GM18951 (cell line): ENCODE results near the gene DGKA.

Experiments used
- POLR2A ChIP-seq: IDR thresholded peaks from 4 replicates; pipeline ENCODE4 v1.6.1; 2011; ENCODE audit warnings: mild to moderate bottlenecking; ENCODE audit not compliant: insufficient read length, insufficient read depth; ENCODE audit errors: extremely low read depth
- in situ Hi-C: fragments of 300-500 bp; cut with MboI; formaldehyde crosslinking; loops from one replicate; pipeline ENCODE4 v1.12.0; 2022; ENCODE audit warnings: low sequenced_read_pairs, mixed read lengths, inconsistent platforms; ENCODE audit not compliant: unreplicated experiment

Gene DGKA

DNA sequence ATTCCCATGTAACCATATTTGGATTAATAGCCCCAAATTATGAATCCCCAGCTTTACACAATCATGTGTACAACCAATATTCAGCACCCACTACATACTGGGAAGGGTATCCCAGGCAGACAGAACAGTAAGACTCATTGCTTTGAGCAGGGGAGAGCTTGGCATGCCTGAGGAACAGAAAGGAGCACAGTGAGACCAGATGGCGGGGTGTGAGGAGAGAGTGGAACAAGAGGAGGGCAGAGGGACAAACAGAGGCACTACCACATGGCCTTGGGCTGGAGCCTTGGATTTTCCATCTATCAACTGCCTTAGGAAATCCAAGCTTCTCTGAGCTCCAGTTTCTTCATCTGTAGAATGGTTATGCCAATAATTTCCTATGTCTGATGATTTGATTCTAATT is 3.8 kb downstream of the DGKA start:
- TF ChIP-seq POLR2A, result no peak
- in situ Hi-C loops, result no loop called here

DNA sequence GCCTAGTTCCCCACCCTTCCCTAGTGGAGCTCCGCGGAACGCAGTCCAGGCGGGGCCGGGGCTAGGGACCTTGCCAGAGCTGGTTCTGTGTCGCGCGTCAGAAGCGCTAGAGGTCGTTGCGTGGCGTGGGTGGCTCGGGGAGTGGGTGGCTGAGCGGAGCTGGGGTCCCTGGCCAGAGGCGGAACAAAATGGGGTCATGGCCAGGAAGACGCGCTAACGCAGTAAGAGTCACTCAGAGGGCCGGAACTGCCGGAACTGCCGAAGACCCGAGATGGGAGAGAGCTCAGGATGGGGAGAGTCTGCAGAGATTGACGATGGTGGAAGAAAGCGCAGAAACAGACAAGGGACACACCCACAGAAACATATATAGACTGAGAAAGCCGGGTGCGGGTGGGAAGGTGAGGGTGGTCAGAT is 4.8 kb downstream of the DGKA start:
- in situ Hi-C loops, result no loop called here

DNA sequence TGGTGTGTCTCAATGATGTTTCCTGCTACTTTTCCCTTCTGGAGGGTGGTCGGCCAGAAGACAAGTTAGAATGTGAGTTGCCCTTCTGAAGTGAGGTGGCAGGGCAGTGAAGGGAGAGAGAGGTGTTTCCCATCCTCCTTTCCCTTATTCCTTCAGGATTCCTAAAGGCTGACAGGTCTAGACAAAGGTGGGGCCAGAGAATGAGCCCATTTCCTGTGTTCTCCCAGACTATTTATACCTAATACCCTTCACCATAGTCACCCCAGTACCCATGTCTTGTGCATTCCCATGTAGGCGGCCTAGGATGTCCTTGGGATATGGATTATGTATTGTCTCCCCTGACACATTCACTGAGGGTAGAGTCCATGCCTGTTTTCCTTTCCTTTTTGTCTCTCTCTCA is 7.0 kb downstream of the DGKA start:
- in situ Hi-C loops, result no loop called here
- no peak for TF ChIP-seq POLR2A

More for the DNA sequence above, 4.8 kb downstream of the DGKA start:
- TF ChIP-seq POLR2A, result no peak

DNA sequence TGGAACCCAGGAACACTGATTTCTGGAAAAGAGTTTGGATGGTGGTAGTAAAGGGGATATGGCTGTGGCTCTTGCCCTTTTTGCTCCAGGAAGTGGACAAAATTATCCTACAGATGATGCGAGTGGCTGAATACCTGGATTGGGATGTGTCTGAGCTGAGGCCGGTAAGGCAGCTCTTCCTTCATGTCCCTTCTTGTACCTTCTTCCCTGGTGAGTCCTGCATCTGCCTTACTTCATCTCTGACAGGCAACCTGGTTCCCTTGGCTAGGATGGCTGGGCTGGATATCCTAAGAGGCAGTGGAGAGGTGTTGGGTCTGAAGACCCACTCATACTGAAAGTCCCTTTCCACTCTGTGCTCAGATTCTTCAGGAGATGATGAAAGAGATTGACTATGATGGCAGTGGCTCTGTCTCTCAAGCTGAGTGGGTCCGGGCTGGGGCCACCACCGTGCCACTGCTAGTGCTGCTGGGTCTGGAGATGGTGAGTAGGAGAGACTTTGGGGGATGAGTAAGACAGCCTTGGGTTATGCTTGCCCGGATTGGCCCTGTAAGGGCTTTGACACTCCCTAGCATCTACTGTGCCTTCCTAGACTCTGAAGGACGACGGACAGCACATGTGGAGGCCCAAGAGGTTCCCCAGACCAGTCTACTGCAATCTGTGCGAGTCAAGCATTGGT is 8.0 kb downstream of the DGKA start:
- TF ChIP-seq POLR2A, result no peak
- in situ Hi-C loops, result no loop called here

DNA sequence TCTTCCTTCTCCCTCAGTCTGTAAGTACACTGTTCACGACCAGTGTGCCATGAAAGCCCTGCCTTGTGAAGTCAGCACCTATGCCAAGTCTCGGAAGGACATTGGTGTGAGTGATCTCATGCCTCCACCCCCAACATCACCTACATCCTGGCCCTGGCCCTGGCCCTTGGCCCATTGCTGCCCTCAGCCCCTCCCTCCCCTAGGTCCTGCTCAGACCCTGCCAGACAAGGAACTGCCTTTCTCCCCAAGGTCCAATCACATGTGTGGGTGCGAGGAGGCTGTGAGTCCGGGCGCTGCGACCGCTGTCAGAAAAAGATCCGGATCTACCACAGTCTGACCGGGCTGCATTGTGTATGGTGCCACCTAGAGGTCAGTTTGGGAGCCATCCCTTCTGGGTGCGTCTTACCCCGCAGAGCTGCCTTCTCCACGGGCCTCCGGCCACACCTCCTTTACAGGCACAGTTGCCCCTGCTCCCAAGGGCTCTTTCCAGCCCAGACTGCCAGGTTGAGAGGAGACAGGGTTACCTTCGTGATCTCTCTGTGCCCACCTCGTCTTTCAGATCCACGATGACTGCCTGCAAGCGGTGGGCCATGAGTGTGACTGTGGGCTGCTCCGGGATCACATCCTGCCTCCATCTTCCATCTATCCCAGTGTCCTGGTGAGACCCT is 9.2 kb downstream of the DGKA start:
- in situ Hi-C loops, result loop anchor here (10.0 kb wide), 1 partner anchor 195 kb away; the partner anchor contains the start of gene GDF11
- TF ChIP-seq POLR2A, result no peak

DNA sequence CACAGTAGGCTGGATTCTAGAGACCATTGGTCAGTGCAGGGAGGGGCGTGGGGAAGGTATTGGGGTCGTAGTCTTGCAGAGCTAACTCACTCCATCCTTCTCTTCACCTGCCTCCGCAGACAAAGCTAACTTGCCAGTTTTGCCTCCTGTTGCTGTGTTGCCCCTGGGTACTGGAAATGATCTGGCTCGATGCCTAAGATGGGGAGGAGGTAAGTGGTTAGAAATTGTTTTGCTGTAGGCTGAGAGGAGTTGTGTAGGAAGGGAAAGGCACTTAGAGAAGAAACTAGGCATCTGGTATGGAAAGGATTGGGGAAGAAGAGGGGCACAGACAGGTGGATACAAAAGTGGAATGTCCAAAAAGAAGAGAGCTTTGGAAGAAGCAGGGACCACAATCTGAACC is 11.1 kb downstream of the DGKA start:
- TF ChIP-seq POLR2A, result no peak
- in situ Hi-C loops, result loop anchor here (10.0 kb wide), 1 partner anchor 197 kb away; the partner anchor contains the start of gene GDF11

DNA sequence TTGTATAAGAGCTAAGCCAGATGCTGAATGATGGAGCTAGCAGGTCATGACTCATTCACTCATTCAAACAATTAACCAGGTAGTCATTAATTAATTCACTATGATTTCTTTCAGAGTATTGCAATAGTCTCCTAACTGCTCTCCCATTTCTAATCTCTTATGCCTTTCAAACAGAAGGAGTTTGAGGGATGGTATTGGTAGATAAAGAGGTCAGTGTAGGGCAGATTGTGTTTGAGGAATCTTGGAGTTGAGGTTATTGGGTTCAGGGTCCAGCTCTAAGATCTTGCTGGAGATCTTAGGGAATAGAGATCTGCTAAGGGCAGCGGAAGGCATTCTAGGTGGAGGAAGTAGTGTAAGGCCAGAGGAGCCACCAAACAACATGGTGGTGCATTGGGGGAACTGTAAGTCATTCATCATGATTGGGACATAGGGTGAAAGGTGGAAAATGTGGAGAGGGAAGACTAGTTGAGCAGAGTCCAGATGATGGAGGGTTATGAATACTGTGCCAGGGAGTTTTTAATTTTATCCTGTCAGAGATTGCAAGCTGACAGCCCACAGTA is 11.7 kb downstream of the DGKA start:
- in situ Hi-C loops, result loop anchor here (10.0 kb wide), 1 partner anchor 198 kb away; the partner anchor contains the start of gene GDF11
- no peak for TF ChIP-seq POLR2A

DNA sequence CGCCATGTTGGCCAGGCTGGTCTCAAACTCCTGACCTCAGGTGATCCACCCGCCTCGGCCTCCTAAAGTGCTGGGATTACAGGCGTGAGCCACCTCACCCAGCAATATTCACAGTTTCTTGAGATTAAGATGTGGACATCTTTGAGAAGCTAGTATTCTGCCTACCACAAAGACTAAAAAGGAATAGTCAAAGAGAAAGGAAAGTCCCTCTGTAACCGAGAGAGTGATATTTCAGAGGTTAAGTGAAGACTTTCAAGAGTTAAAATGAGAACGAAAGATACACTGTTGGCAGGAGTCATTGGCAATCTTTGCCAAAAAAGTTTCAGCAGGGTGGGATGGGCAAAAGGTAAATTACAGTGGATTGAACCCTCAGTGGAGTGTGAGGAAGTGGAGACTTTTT is 15.6 kb downstream of the DGKA start:
- no peak for TF ChIP-seq POLR2A
- in situ Hi-C loops, result loop anchor here (10.0 kb wide), 1 partner anchor 202 kb away; the partner anchor contains the start of gene GDF11

DNA sequence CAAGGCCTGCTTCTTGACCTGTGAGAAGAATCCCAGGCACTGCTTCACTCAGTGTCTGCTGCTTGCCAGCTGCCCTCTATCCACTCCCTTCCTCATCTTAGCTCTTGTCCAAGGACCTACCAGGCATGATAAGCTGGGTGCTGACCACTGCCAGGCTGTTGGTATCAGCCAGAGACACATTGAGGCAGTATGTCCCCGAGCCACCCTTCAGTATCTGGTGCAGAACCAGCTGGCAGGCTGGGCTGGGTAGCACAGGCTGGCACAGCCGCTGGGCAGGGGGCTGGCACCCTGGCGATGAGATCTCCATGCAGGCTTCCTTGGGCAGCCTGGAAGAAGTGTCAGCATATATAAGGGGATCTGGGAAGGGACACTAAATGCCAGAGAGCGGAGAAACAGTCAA is 24.4 kb downstream of the DGKA start:
- in situ Hi-C loops, result no loop called here
- TF ChIP-seq POLR2A, result no peak

DNA sequence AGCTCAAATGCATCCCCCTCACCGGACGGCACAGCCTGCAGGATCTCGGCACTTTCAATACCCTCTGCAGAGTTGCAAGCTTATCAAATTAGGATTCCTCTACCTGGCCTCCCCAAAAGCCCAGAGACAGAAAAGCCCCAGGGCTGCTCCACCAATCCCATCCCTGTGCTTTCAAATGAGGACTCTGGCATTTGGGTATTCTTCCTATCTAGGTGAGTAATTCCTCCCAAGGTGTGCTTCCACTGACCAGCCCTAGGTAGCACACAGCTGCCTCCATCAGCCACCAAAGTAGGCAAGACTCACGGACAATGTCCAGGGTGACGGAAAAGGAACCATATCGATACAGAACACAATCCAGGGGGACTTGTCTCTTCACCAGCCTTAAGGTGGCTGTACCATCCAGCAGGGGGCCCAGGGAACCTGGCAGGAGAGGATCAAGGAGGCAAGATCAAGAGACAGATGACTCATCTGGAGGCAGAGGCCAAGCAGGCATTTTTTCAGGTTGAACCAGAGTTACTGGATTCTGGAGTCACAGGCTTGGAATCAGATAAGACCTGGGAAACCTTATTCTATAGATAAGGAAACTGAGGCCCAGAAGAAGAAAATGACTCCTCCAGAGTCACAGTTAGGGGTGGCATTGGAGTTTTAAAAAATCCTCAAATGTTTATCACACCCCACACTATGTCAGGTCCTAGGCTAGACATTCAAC is 25.0 kb downstream of the DGKA start:
- no peak for TF ChIP-seq POLR2A
- in situ Hi-C loops, result no loop called here

DNA sequence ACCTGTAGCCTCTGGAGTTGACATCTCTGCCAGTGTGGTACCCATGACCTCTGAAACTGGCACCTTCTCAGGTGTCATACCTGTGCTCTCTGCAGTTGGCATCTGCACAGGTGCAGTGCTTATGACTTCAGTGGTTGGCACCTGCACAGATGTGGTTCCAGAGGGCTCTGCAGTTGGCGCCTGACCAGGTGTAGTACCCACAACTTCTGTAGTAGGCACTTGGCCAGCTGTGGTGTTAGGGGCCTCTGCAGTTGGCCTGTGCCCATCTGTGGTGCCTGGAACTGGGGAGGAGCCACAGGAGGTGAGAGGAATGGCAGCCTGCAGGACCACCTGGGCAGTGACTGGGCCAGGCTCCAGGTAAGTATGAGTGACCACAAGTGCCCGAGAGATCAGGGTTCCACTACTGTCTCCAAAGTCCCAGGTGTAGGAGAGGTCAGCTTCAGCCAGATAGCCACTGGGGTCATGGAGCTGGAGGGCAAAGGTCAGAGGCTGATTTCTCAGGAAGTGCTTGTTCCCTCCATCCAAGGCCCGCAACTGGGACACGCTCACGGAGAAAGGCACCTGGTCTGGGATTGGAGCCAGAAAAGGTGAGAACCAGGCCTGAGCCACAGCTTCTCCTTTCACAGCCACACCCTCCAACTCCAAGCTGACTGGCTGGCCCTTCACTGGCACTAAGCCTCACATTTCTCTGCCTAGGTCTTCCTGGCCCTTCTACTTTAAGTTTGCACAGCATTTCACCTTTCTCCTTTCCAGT is 26.3 kb downstream of the DGKA start:
- TF ChIP-seq POLR2A, result no peak
- in situ Hi-C loops, result no loop called here

DNA sequence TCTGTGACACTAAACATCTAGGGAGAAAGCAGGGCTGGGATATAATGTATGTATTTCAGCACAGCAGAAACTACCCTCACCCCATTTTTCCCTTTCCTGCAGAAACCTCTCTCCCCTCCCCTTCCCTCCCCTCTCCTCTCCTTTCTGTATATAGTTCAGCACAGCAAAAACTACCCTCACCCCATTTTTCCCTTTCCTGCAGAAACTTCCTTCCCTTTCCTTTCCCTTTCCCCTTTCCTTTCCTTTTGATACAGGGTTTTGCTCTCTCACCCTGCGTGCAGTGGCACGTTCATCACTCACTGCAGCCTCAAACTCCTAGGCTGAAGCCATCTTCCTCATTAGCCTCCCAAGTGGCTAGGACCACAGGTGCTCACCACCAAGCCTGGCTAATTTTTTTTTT is 32.8 kb downstream of the DGKA start:
- in situ Hi-C loops, result no loop called here
- TF ChIP-seq POLR2A, result no peak

DNA sequence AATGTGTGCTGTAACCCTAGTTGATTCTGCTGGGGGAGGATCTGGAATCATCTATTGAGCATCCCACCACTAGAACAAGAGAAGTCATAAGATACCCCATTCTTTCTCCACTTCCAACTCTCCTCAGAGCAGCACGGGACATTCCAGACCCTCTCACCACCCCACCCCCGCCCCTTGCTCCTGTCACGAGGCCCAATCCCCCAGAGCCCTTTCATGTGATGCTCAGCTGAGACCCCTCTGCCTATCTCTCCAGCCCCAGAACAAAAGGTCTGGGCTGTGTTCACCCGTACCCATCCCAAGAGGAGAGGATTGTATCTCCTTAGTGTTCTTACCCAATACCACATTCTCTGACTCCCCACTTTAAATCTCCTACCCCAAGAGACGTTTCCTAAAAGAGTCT is 34.3 kb downstream of the DGKA start:
- no peak for TF ChIP-seq POLR2A
- in situ Hi-C loops, result no loop called here
